GM21423 (cell line): ENCODE data around the gene HPD.
"Not testable (repeated sequence)": the region's sequence is repeated elsewhere in the genome, so short reads cannot be mapped to it uniquely, and the experiment has no call there.

ENCODE experiments used
- ATAC-seq: cut with Tn5 transposase; IDR thresholded peaks from one replicate; pipeline ENCODE4 v1.9.1; 2021; ENCODE audit warnings: mild to moderate bottlenecking, moderate library complexity; ENCODE audit not compliant: unreplicated experiment

Gene HPD

GRCh38 chr12:121800694-121801594 lies 57.7 kb downstream of the HPD start:
- ATAC-seq, result no peak

GRCh38 chr12:121799842-121800693 lies 58.6 kb downstream of the HPD start:
- ATAC-seq, result no peak

GRCh38 chr12:121799156-121799841 lies 59.4 kb downstream of the HPD start:
- no peak for ATAC-seq

DNA sequence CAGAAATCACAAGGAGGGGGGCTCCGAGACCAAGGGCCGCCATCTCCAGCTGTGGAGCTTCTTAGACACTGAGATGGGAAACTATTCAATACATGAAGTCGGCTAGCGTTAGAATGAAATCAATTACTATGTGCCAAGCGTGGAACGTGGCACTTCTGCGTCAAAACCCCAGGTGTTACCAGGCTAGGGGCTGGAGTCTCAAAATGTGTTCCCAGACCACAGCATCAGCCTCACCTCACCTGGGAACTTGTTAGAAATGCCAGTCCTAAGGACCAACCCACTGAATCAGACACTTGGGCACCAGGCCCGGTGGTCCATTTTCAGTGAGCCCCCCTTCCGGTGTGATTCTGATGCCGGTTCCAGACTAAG lies 59.9 kb downstream of the HPD start:
- no peak for ATAC-seq

DNA sequence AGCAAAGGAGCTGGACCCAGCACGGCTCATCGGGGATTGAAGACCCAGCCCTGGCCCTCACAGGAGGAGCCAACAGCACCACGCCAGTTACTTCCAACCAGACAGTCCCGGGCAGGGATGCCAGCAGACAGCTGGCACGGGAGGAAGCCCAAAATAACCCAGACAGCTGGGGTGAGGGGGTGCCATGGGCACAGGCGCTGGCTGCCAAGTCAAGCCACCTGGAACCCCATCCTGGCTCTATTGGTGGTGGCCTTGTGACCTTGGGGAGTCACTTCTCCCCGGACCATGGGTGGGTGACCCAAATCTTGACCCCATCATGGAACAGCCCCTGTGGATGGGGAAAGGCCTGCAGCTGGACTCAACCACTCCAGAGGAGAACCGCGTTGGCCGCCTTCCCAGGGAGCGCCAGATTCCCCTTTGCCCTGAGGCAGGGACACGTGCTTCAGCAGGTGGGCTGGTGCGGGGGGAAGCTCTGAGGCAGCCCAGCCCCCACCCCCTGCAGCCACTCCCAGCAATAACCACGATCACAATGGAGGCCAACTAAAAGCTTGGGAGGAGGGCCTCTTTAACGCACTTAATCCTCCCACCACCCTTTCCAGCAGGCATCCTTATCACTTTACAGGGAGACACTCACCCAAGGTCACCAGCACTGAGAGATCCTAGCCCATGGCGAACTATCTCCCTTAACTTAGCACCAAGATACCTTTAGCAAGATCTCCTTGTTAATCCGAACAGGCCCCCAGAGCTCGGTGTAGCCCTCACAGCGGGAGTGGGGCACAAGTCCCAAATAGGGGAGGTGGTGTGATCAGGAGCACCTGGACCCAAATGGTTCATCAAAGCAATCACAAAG lies 60.5 kb downstream of the HPD start:
- no peak for ATAC-seq

DNA sequence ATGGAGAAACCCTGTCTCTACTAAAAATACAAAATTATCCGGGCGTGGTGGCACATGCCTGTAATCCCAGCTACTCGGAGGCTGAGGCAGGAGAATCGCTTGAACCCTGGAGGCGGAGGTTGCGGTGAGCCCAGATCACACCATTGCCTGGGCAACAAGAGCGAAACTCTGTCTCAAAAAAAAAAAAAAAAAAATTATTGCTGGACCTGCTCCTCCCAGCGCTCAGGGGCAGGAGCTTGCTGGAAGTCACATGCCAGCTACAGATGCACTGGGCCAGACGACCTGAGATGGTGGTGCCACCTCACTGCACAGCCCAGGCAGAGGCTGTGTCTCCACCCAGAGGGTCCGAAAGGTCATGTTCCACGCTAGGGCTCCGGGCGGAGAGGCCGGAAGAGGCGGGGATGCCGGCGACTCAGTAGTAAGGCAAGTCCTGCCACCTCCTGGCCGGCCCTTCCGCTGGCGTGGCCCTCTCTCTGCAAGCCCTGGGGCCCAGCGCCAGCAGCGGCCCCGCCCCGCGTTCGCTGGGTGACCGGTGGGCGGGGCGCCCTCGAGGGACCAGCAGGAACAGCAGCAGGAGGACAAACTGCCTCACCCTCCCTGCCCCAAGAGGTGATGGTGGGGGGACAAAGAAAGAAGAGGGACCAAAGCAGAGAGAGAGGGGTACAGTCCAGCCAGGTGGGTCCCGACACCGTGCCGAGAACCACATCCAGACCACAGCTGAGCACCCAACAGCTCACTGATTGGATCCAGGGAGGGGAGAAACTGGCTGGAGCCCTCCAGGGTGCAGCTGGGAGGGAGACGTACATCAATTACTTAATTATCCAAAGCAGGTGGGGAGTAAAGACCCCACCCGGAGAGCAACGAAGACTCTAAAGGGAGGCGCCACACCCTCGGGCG lies 61.6 kb downstream of the HPD start:
- ATAC-seq, result no peak

- no peak for ATAC-seq
Observed at GRCh38 chr12:121795034-121795968, 63.4 kb downstream of the HPD start.

DNA sequence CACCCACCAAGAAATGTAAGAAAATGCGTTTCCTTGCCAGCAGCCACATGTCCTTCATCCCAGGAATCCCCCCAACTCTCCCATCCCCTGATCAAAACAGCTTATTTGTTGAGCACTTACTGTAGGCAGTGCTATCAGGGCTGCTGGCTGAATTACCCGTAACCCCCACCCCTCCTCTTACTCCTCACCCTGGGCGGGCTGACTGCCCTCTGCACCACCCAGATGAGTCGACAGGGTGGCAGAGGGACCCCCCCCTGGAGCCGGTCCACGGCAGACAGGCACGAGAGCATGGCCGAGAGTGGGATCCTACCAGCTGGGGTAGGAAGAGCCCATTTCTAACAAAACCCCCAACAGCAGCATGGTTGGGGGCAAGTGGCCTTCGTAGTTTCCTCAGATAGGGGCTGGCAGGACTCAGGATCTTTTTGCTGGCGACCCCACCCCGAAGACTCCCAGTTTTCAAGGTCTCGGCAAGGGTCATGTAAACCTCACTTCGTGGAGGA lies 64.1 kb downstream of the HPD start:
- no peak for ATAC-seq

DNA sequence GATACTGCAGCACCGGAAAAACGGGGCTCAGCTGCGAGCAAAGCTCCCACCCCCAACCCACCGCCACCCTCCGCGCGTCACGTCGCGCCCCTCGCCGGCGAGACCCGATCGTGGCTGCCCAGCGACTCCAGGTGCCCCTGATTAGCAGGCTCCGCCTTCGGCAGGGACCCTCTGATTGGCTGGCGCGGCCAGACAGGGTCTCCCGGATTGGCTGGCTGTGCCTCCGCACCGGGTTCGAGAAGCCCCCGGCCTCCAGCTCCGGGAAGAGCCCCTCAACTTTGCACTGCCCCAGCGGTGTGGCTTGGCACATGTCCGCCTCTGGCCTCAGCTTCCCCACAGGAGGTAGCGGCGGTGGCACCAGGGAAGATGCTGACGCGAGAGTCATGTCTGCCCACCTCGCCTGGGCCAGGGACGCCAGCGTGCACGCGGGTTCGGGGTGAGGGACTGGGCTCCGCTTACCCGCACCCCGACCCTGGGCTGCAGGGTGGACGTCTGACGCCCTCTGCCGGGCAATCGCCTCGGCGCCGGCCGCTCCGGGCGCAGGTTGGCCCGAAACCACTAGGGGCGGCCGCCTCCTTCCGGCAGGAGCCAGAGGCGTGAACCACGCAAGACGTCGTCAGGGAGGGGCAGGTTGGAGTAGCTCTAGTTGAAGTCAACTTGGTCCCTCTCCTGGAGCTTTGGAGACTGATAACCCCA lies 64.7 kb downstream of the HPD start:
- peak; percentile 43 for ATAC-seq

- ATAC-seq, result peak; percentile 19
Observed at GRCh38 chr12:121793440-121793837, 65.2 kb downstream of the HPD start, which contains the start of gene RHOF. Gene RHOF (minus strand): TSS chr12:121793688. CDS start chr12:121793633, 55 bp downstream.

DNA sequence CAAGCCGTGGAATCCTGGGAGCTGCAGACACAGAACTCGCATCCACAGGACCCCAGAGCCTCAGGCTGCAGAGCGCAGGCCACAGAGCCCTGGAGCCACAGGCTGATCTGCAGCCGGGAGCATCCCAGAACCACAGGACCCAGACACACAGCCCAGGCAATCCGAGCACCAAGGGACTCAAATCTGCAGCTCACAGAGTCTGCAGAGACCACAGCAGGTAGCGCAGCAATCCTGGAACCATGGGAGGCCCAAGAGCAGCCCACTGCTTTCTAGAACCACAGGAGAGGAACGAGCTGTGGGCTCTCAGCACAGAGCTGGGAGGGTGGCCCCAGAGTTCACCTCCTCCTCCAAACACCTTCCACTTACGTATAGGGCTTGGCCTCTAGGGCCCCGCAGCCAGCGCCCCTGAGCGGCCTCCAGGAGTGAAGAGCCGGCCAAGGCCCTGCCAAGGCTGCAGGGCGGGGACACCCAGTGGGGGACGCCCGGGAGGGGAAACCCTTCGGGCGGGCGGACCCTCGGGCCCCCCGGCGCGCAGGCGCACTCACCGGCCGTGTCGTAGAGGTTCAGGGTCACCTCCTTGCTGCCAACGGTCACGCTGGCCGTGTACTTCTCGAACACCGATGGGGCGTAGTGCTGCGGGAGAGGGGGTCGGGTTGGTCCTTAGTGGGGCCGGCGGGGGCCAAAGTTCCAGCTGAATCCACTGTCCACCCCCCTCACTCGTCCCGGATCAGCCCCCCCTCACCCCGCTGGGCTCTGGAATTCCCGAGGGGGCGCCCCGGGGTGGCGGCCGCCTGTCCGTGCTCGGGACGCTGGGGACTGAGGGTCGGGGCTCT lies 65.8 kb downstream of the HPD start:
- no peak for ATAC-seq

- ATAC-seq, result no peak
Observed at GRCh38 chr12:121791671-121792551, 66.7 kb downstream of the HPD start.

- not testable (repeated sequence) for ATAC-seq
Observed at GRCh38 chr12:121790785-121791184, 67.9 kb downstream of the HPD start.

DNA sequence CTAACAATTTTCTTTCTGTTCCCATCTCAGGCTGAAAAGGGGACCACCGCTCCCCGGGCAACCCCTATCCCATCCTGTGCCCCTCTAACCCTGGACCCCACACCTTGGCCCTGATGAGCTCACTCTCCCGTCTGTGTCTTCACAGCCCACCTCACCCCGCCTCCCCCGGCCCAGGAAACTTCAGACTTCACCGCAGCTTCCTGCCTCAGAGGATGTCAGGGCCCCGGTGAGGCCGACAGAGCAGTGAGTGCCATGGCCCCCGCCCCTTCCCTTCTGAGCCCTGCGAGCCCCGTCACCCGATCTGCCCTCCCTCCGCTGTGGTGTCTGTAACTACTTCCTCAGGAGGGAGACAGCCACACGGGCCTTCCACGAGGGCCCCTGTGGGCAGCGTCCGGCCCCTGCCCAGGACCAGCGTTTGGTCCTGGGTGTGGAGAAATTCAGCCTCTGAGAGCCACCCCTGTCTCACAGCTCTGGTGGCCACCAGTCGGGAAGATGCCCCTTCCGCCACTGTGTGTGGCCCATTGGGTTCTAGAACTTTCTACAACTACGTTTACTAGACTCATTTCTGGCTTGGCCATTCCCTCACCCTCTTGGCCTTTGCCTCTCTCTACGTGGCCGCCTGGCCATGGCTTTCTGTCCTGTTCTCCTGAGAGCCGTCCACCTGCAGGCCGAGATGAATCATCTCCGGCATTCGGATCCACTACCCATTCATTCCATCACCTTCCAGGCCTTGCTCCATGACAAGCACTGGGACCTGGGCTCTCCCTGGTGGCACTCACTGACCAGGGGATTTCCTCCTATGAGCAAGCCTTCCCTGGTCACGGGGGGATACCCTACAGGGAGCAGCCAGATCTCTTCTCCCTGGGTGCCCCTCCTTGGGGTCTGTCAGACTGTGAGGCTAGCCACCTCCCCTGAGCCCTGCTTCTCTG lies 68.6 kb downstream of the HPD start:
- ATAC-seq, result peak; percentile 40
